Prostate gland (tissue), 2 donors: ENCODE results near the gene PRMT9.

Experiments
- CTCF ChIP-seq, 4 experiments: fragments of 200-600 bp in 2 of 4; fragments of 450-650 bp in 2 of 4; sonication (generic) in 2 of 4; IDR thresholded peaks; 1 replicate in 3 of 4; 2 replicates in 1 of 4; pipeline ENCODE4 v1.5.1; 2016 to 2019; ENCODE audit warnings: antibody characterized with exemption in 4 of 4, mild to moderate bottlenecking in 2 of 4, moderate library complexity in 2 of 4
- POLR2A ChIP-seq: fragments of 450-650 bp; IDR thresholded peaks from one replicate; pipeline ENCODE4 v1.6.1; 2016; ENCODE audit warnings: antibody characterized with exemption, mild to moderate bottlenecking

GRCh38 chr4:147658501-147658900 is 25.5 kb downstream of the PRMT9 start:
- TF ChIP-seq CTCF (IDR thresholded peaks at IDR 0.05) (no peak), POLR2A (no peak)
